ENCODE measurements around the gene DMD.

DNA sequence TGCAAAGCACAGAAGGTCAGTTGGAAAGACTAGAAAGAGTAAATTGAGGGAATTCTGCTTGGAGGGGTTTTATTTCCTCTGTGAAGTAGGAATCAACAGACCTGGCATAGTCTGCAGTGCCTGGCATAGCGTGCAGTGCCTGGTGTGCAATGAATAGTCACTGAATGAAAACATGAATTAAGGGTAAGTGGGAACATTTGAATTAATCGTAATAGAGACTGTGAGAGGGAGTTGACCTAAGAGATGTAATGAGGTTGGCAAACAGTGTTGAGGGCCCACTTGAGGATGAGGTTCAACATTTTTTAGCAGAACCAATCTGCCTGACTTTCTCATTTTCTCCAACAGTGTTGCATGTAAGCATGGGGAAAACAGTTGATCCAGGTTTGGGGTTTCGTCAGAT lies 1762.3 kb downstream of the DMD start:
- TF ChIP-seq, protein P1, sequence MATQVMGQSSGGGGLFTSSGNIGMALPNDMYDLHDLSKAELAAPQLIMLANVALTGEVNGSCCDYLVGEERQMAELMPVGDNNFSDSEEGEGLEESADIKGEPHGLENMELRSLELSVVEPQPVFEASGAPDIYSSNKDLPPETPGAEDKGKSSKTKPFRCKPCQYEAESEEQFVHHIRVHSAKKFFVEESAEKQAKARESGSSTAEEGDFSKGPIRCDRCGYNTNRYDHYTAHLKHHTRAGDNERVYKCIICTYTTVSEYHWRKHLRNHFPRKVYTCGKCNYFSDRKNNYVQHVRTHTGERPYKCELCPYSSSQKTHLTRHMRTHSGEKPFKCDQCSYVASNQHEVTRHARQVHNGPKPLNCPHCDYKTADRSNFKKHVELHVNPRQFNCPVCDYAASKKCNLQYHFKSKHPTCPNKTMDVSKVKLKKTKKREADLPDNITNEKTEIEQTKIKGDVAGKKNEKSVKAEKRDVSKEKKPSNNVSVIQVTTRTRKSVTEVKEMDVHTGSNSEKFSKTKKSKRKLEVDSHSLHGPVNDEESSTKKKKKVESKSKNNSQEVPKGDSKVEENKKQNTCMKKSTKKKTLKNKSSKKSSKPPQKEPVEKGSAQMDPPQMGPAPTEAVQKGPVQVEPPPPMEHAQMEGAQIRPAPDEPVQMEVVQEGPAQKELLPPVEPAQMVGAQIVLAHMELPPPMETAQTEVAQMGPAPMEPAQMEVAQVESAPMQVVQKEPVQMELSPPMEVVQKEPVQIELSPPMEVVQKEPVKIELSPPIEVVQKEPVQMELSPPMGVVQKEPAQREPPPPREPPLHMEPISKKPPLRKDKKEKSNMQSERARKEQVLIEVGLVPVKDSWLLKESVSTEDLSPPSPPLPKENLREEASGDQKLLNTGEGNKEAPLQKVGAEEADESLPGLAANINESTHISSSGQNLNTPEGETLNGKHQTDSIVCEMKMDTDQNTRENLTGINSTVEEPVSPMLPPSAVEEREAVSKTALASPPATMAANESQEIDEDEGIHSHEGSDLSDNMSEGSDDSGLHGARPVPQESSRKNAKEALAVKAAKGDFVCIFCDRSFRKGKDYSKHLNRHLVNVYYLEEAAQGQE (IDR thresholded peaks at IDR 0.05; ENCODE audit: borderline replicate concordance) = no peak
- no peak for TF ChIP-seq POLR2AphosphoS5 (IDR thresholded peaks at IDR 0.05)
- TF ChIP-seq, protein P2, sequence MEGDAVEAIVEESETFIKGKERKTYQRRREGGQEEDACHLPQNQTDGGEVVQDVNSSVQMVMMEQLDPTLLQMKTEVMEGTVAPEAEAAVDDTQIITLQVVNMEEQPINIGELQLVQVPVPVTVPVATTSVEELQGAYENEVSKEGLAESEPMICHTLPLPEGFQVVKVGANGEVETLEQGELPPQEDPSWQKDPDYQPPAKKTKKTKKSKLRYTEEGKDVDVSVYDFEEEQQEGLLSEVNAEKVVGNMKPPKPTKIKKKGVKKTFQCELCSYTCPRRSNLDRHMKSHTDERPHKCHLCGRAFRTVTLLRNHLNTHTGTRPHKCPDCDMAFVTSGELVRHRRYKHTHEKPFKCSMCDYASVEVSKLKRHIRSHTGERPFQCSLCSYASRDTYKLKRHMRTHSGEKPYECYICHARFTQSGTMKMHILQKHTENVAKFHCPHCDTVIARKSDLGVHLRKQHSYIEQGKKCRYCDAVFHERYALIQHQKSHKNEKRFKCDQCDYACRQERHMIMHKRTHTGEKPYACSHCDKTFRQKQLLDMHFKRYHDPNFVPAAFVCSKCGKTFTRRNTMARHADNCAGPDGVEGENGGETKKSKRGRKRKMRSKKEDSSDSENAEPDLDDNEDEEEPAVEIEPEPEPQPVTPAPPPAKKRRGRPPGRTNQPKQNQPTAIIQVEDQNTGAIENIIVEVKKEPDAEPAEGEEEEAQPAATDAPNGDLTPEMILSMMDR (IDR thresholded peaks at IDR 0.05; ENCODE audit: poor library complexity, severe bottlenecking) = no peak
- no peak for TF ChIP-seq EP300 (conservative IDR thresholded peaks at IDR 0.05; ENCODE audit: poor library complexity, severe bottlenecking)
- TF ChIP-seq EZH2 (IDR thresholded peaks at IDR 0.05; ENCODE audit: borderline replicate concordance, insufficient read depth, low read length, poor library complexity, severe bottlenecking) = no peak
- no peak for TF ChIP-seq SMC3 (conservative IDR thresholded peaks at IDR 0.05; ENCODE audit: poor library complexity)
- no peak for TF ChIP-seq RAD21 (conservative IDR thresholded peaks at IDR 0.05)
